Parathyroid adenoma (tissue), 2 donors: ENCODE data around the gene MAP3K5.

Source experiments
- H2AFZ ChIP-seq: fragments of 300-600 bp; sonication (generic); one replicate; pipeline ENCODE4 v1.7.0; 2017; ENCODE audit warnings: antibody characterized with exemption, mild to moderate bottlenecking
- H3K27ac ChIP-seq: fragments of 300-600 bp; sonication (generic); one replicate; pipeline ENCODE4 v1.7.0; 2017
- H3K27me3 ChIP-seq: fragments of 300-600 bp; sonication (generic); one replicate; pipeline ENCODE4 v1.7.0; 2017; ENCODE audit warnings: low read length; ENCODE audit not compliant: control insufficient read depth, insufficient read depth
- H3K36me3 ChIP-seq: fragments of 300-600 bp; sonication (generic); one replicate; pipeline ENCODE4 v1.7.0; 2017; ENCODE audit warnings: low read length; ENCODE audit not compliant: control insufficient read depth, insufficient read depth
- H3K4me1 ChIP-seq: fragments of 300-600 bp; sonication (generic); one replicate; pipeline ENCODE4 v1.7.0; 2017; ENCODE audit warnings: control low read depth
- H3K4me2 ChIP-seq: fragments of 300-600 bp; sonication (generic); one replicate; pipeline ENCODE4 v1.7.0; 2017; ENCODE audit warnings: low read length
- H3K4me3 ChIP-seq: fragments of 300-600 bp; sonication (generic); one replicate; pipeline ENCODE4 v1.7.0; 2017; ENCODE audit warnings: low read depth, low read length
- H3K79me2 ChIP-seq: fragments of 300-600 bp; sonication (generic); one replicate; pipeline ENCODE4 v1.7.0; 2017; ENCODE audit warnings: control low read depth
- H3K9ac ChIP-seq: fragments of 300-600 bp; sonication (generic); one replicate; pipeline ENCODE4 v1.7.0; 2017; ENCODE audit warnings: mild to moderate bottlenecking
- H3K9me3 ChIP-seq: fragments of 300-600 bp; sonication (generic); one replicate; pipeline ENCODE4 v1.7.0; 2017; ENCODE audit warnings: low read length; ENCODE audit not compliant: control insufficient read depth
- TF ChIP-seq, protein P1 (sequence below): fragments of 300-600 bp; sonication (generic); IDR thresholded peaks from one replicate; pipeline ENCODE4 v1.7.0; 2017; ENCODE audit warnings: antibody characterized with exemption, mild to moderate bottlenecking
- donor health status: primary hyperparathyroidism.

MAP3K5 gene

GRCh38 chr6:136826216-136826615 is 33.9 kb upstream of the MAP3K5 start:
- no peaks in the 10 kb centered on the region for H3K9me3 ChIP-seq
- H3K27ac ChIP-seq, result no peak overlapping the region
- H3K27me3 ChIP-seq, result no peaks in the 10 kb centered on the region
- no peak overlapping the region for H3K4me2 ChIP-seq
- H3K9ac ChIP-seq, result no peak overlapping the region
- H3K4me1 ChIP-seq, result no peaks in the 10 kb centered on the region
- H3K36me3 ChIP-seq, result no peaks in the 10 kb centered on the region
- TF ChIP-seq, protein P1, sequence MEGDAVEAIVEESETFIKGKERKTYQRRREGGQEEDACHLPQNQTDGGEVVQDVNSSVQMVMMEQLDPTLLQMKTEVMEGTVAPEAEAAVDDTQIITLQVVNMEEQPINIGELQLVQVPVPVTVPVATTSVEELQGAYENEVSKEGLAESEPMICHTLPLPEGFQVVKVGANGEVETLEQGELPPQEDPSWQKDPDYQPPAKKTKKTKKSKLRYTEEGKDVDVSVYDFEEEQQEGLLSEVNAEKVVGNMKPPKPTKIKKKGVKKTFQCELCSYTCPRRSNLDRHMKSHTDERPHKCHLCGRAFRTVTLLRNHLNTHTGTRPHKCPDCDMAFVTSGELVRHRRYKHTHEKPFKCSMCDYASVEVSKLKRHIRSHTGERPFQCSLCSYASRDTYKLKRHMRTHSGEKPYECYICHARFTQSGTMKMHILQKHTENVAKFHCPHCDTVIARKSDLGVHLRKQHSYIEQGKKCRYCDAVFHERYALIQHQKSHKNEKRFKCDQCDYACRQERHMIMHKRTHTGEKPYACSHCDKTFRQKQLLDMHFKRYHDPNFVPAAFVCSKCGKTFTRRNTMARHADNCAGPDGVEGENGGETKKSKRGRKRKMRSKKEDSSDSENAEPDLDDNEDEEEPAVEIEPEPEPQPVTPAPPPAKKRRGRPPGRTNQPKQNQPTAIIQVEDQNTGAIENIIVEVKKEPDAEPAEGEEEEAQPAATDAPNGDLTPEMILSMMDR, result no peak
- no peak overlapping the region for H3K4me3 ChIP-seq
- H2AFZ ChIP-seq, result no peak overlapping the region
- H3K79me2 ChIP-seq, result no peaks in the 10 kb centered on the region

- H3K79me2 ChIP-seq, result no peaks in the 10 kb centered on the region
- no peaks in the 10 kb centered on the region for H3K36me3 ChIP-seq
- H3K4me2 ChIP-seq, result peak overlapping the region; percentile 79
- H3K4me1 ChIP-seq, result no peaks in the 10 kb centered on the region
- no peak overlapping the region for H3K9ac ChIP-seq
- peak overlapping the region; percentile 91 for H2AFZ ChIP-seq
- peak overlapping the region; percentile 39 for H3K27ac ChIP-seq
- H3K9me3 ChIP-seq, result no peaks in the 10 kb centered on the region
- no peaks in the 10 kb centered on the region for H3K27me3 ChIP-seq
- TF ChIP-seq, protein P1, result no peak
- H3K4me3 ChIP-seq, result peak overlapping the region; percentile 72
Observed at GRCh38 chr6:136823128-136823660, 30.9 kb upstream of the MAP3K5 start.

- H3K9ac ChIP-seq, result no peak within 1 kb of the TSS
- peak within 1 kb of the TSS; percentile 73 for H3K27ac ChIP-seq
- no peaks in the 10 kb centered on the region for H3K4me1 ChIP-seq
- H3K79me2 ChIP-seq, result no peaks in the 10 kb centered on the region
- TF ChIP-seq, protein P1, result peak; percentile 56
- peak within 1 kb of the TSS; percentile 79 for H3K4me2 ChIP-seq
- no peaks in the 10 kb centered on the region for H3K36me3 ChIP-seq
- H2AFZ ChIP-seq, result peak within 1 kb of the TSS; percentile 91
- H3K4me3 ChIP-seq, result peak within 1 kb of the TSS; percentile 72
- H3K27me3 ChIP-seq, result no peaks in the 10 kb centered on the region
- no peaks in the 10 kb centered on the region for H3K9me3 ChIP-seq
Observed at GRCh38 chr6:136822376-136823127, 30.3 kb upstream of the MAP3K5 start, which contains the start of gene PEX7. TSS of gene PEX7 (plus strand) at chr6:136822592. CDS start at chr6:136822666, 74 bp downstream.

- TF ChIP-seq, protein P1, result no peak
- H3K9me3 ChIP-seq, result no peaks in the 10 kb centered on the region
- no peak overlapping the region for H3K9ac ChIP-seq
- peak overlapping the region; percentile 79 for H3K4me2 ChIP-seq
- no peaks in the 10 kb centered on the region for H3K27me3 ChIP-seq
- H3K79me2 ChIP-seq, result no peaks in the 10 kb centered on the region
- H3K27ac ChIP-seq, result peak overlapping the region; percentile 73
- H3K36me3 ChIP-seq, result no peaks in the 10 kb centered on the region
- H3K4me1 ChIP-seq, result no peaks in the 10 kb centered on the region
- peak overlapping the region; percentile 72 for H3K4me3 ChIP-seq
- peak overlapping the region; percentile 91 for H2AFZ ChIP-seq
Observed at GRCh38 chr6:136822046-136822375, 29.7 kb upstream of the MAP3K5 start.
